PC-3 (cell line): ENCODE measurements around the gene ENTPD1.

ENCODE experiments used
- CTCF ChIP-seq: fragments of 300-600 bp; sonication (generic); conservative IDR thresholded peaks from 2 replicates; pipeline ENCODE4 v1.5.1; 2017; ENCODE audit warnings: antibody characterized with exemption, low read depth, mild to moderate bottlenecking, low read length
- EZH2 ChIP-seq: fragments of 300-600 bp; sonication (generic); IDR thresholded peaks from one replicate; pipeline ENCODE4 v1.6.1; 2017; ENCODE audit warnings: antibody characterized with exemption, mild to moderate bottlenecking, low read length; ENCODE audit not compliant: unreplicated experiment

GRCh38 chr10:95795602-95796001 lies 39.6 kb downstream of the ENTPD1 start:
- TF ChIP-seq CTCF (no peak), EZH2 (no peak)
